ENCODE measurements around the gene PSMD13. TPM values are rescaled to one million over a fixed set of nuclear protein-coding genes. Genes with fewer than 3 reads are reported as not detected.

Gene PSMD13
- total RNA-seq, 2 experiments from 2014 or later: 220 to 228 TPM

GRCh38 chr11:280706-281485 lies 44.1 kb downstream of the PSMD13 start:
- intact Hi-C loops (cut with micrococcal nuclease): no loop called here
- ATAC-seq (peak; percentile 16), DNase-seq (peak; percentile 63)
- H3K4me3 Mint-ChIP-seq: peak overlapping the region; percentile 82
- CTCF ChIA-PET: interaction anchor here (1.4 to 7.4 kb wide), 6 partner anchors 10 to 82 kb away, joined by 4 to 71 read pairs (median 20); partner anchors contain the start of gene IFITM2
- peaks cover 61% of the 10 kb centered on the region for H3K4me1 Mint-ChIP-seq (ENCODE audit: low read depth)
- TF ChIP-seq CTCF (IDR thresholded peaks at IDR 0.05): no peak
- peaks cover 12% of the 10 kb centered on the region for H3K9me3 Mint-ChIP-seq
- peak overlapping the region; percentile 86 for H3K27ac Mint-ChIP-seq
- peaks cover 43% of the 10 kb centered on the region for H3K36me3 Mint-ChIP-seq (ENCODE audit: low read depth)
- POLR2A ChIA-PET: interaction anchor here (0.8 to 8.5 kb wide), 12 partner anchors 8 to 169 kb away, joined by 3 to 75 read pairs (median 10); partner anchors contain the start of genes PGGHG, PSMD13, PTDSS2 and SIRT3
- peaks cover 10% of the 10 kb centered on the region for H3K27me3 Mint-ChIP-seq

GRCh38 chr11:281486-282161 lies 44.8 kb downstream of the PSMD13 start:
- POLR2A ChIA-PET: interaction anchor here (0.9 to 8.5 kb wide), 10 partner anchors 8 to 168 kb away, joined by 3 to 75 read pairs (median 10); partner anchors contain the start of genes PGGHG and PTDSS2

GRCh38 chr11:282171-282570 lies 45.4 kb downstream of the PSMD13 start:
- POLR2A ChIA-PET: interaction anchor here (1.0 to 8.5 kb wide), 7 partner anchors 7 to 34 kb away, joined by 3 to 75 read pairs (median 33); partner anchors contain the start of gene PGGHG
- H3K27me3 Mint-ChIP-seq: peaks cover 10% of the 10 kb centered on the region
- H3K4me3 Mint-ChIP-seq: peak overlapping the region; percentile 82
- no peak for ATAC-seq
- peaks cover 66% of the 10 kb centered on the region for H3K4me1 Mint-ChIP-seq (ENCODE audit: low read depth)
- peak overlapping the region; percentile 86 for H3K27ac Mint-ChIP-seq
- no peak for TF ChIP-seq CTCF (IDR thresholded peaks at IDR 0.05)
- peaks cover 2% of the 10 kb centered on the region for H3K9me3 Mint-ChIP-seq
- CTCF ChIA-PET: interaction anchor here (1.3 to 7.4 kb wide), 5 partner anchors 14 to 166 kb away, joined by 3 to 71 read pairs (median 27); partner anchors contain the start of gene IFITM2
- DNase-seq: peak; percentile 25
- intact Hi-C loops (cut with micrococcal nuclease): no loop called here
- peaks cover 33% of the 10 kb centered on the region for H3K36me3 Mint-ChIP-seq (ENCODE audit: low read depth)

More at GRCh38 chr11:281486-282161, 44.8 kb downstream of the PSMD13 start:
- DNase-seq (peak; percentile 52), ATAC-seq (no peak)
- Mint-ChIP-seq H3K4me3 (peak overlapping the region; percentile 82), H3K4me1 (ENCODE audit: low read depth) (peaks cover 65% of the 10 kb centered on the region), H3K9me3 (peaks cover 6% of the 10 kb centered on the region), H3K27me3 (peaks cover 10% of the 10 kb centered on the region), H3K36me3 (ENCODE audit: low read depth) (peaks cover 37% of the 10 kb centered on the region), H3K27ac (peak overlapping the region; percentile 86)
- intact Hi-C loops (cut with micrococcal nuclease): no loop called here
- no peak for TF ChIP-seq CTCF (IDR thresholded peaks at IDR 0.05)
- CTCF ChIA-PET: interaction anchor here (1.3 to 7.4 kb wide), 7 partner anchors 9 to 166 kb away, joined by 3 to 71 read pairs (median 14); partner anchors contain the start of gene IFITM2

GRCh38 chr11:282630-283360 lies 46.0 kb downstream of the PSMD13 start:
- intact Hi-C loops (cut with micrococcal nuclease): no loop called here
- Mint-ChIP-seq H3K27ac (peak overlapping the region; percentile 86), H3K27me3 (peaks cover 10% of the 10 kb centered on the region), H3K9me3 (no peaks in the 10 kb centered on the region), H3K4me3 (peak overlapping the region; percentile 82), H3K36me3 (ENCODE audit: low read depth) (peaks cover 34% of the 10 kb centered on the region), H3K4me1 (ENCODE audit: low read depth) (peaks cover 65% of the 10 kb centered on the region)
- DNase-seq: no peak
- ATAC-seq: no peak
- ChIA-PET POLR2A (interaction anchor here (0.9 to 8.5 kb wide), 13 partner anchors 7 to 67 kb away, joined by 3 to 75 read pairs (median 4); partner anchors contain the start of genes PGGHG and PSMD13), CTCF (interaction anchor here (0.7 to 7.4 kb wide), 7 partner anchors 16 to 165 kb away, joined by 3 to 71 read pairs (median 4); partner anchors contain the start of gene IFITM2)
- no peak for TF ChIP-seq CTCF (IDR thresholded peaks at IDR 0.05)
